HG02943 (cell line): Measurements from ENCODE around the gene FBF1.
"Not testable (repeated sequence)": the region's sequence is repeated elsewhere in the genome, so short reads cannot be mapped to it uniquely, and the experiment has no call there.

Experiments used
- ATAC-seq: cut with Tn5 transposase; IDR thresholded peaks from one replicate; pipeline ENCODE4 v1.9.1; 2021; ENCODE audit warnings: mild to moderate bottlenecking, low read depth, moderate library complexity; ENCODE audit not compliant: unreplicated experiment

FBF1 gene

DNA sequence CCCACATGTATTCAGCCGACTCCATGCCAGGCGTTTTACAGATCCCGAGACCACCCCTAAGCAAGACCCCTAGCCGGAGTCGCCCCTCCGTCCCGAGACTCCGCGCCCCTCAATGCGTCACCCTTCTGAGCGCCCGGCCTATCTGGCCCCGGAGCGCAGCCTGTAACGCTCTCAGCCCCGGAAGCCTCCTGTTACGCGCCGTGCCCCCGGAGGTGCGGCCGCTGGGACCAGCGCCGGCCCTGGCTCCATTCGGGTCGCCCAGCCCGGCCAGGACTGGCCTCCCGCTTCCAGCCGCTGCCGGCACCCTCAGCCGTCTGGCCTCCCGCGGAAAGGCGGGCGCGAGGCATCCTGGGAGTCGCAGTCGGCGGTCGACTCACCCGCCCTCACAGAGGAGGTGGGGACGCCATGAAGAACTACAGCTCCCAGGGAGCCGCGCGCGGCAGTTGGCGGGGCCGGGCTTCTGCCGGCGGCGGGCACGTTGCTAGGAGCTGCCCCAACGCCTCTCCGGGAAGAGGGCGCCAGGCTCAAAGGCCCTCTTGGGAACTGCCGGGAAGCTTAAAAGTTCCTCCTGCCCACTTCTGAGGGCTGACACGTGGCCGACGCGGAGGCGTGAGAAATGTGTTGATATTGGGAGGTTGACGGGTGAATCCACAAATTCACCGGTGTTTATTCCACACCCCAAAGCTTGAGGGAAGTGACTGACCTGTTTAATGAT is at the start of gene FBF1:
Gene FBF1, minus strand, starts transcription at position 316 of the 715 bp plus-strand sequence. CDS start 2,893 bp downstream, outside the sequence.
- peak; percentile 85 for ATAC-seq

- ATAC-seq = no peak
These were observed 46.2 kb upstream of the FBF1 start for GRCh38 chr17:75987041-75987440.

DNA sequence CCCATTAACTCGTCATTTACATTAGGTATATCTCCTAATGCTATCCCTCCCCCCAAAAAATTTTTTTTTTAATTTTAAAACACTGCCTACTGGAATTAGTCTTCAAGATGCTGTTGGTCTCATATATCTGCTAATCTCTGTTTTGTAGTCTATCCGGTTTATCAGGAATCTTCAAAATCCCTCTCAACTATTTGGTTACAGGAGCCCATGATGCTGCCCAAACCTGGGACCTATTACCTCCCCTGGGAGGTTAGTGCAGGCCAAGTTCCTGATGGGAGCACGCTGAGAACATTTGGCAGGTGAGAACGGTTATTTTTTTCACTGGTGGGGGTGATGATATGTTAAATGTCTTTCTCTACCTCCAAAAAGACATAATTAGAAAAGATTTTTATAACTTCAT is 45.1 kb upstream of the FBF1 start:
- no peak for ATAC-seq

- no peak for ATAC-seq
These were observed 42.8 kb upstream of the FBF1 start for GRCh38 chr17:75983501-75984181.

DNA sequence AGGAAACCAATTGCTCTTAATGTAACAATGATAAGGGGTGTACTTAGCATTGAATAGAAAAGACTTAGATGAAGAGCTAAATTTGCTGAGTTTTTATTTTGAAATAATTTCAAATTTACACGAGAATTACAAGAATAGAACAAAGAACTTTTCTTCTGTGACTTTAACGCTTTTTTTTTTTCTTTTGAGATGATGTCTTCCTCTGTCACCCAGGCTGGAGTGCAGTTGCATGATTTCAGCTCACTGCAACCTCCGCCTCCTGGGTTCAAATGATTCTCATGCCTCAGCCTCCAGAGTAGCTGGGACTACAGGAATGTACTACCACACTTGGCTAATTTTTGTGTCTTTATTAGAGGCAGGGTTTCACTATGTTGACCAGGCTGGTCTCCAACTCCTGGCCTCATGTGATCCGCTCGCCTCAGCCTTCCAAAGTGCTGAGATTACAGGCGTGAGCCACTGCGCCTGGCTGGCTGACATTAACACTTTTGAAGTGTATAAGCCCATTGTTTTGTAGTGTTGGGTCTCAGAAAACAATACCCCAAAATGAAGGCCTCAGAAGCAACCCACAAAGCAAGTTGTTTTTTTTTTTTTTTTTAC is 40.3 kb upstream of the FBF1 start:
- no peak for ATAC-seq

- no peak for ATAC-seq
These were observed 39.6 kb upstream of the FBF1 start for GRCh38 chr17:75980188-75981018.

DNA sequence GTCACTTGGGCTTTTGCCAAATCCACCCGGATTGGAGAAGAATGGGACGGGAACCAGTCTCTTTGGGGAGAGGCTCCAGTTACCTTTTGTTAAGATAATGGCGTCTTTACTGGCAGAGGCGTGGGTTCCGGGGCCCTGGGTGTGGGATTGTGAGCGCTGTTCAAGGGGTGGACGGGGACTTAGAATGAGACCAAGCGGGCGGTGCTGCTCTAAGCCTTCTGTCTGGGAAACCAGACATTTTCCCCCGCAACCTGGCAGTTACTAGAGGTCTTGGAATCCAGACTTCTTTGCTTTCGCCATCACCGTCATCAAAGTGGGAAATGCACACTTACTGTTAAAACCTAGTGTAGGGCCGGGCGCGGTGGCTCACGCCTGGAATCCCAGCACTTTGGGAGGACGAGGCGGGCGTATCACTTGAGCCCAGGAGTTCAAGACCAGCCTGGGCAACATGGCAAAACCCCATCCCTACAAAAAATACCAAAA is 38.9 kb upstream of the FBF1 start:
- ATAC-seq = peak; percentile 22

DNA sequence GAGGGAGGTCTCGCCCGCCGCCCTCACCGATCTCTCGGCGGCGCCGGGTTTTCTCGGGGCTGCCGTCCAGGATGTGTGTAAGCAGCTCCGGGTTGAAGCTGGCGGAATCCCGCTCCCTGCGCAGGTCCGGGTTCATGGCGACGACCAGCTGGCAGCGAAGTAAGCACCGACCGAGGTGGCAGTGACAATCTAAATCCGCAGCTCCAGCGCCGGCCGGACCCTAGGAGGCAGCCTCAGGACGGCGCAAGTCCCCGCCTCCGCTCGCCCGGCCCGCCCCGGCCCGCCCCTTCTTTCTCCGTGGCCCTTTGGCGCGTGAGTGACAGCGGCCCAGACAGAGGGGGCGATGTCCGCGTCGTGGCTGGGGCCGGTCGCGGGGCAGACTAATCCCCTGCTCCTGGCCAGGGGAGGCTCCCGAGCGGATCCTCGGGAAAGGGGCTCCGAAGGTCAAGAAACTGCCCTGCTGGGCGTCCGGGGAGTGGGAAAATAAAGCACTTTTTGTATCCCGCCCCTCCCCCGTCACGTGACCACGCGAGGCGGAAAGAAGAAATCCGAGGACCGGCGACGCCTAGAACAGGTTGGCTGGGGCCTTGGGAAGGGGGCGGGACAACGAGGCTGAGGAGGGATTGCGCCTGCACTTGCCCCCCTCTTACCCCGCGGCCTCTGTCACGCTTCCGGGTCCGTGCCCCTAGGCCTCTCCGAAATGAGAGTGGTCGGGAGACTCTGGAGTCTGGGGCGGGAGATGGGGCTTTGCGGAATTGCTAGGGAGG is 38.3 kb upstream of the FBF1 start, which contains the start of the genes ACOX1 and TEN1:
Gene ACOX1, minus strand, starts transcription at position 229 of the 767 bp plus-strand sequence. Its CDS starts 93 bp downstream, at position 136.
Gene TEN1, plus strand, starts transcription at position 303 of the 767 bp plus-strand sequence. CDS start 6,953 bp downstream, outside the sequence.
- ATAC-seq = peak; percentile 85

GRCh38 chr17:75976175-75976848 is 35.5 kb upstream of the FBF1 start:
- no peak for ATAC-seq

- ATAC-seq = no peak
These were observed 34.9 kb upstream of the FBF1 start for GRCh38 chr17:75975757-75976174.

GRCh38 chr17:75975187-75975586 is 34.3 kb upstream of the FBF1 start:
- ATAC-seq = not testable (repeated sequence)

DNA sequence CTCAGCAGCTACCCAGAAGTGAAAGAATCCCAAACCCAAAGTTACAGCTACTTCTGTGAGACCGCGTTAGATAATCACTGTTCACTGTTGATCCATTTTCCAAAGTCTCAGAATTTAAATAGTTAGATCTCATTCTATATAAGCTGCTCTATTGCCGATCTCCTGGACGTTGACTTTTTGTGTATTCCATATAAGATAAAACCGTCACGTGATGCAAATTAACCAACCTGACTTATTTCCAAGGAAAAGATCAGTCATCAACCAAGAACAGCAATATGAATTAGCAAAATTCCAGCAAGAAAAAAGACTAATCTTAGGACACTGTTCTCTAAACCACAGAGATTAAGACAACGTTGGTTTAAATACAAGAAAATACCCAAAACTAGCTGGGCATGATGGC is 29.8 kb upstream of the FBF1 start:
- no peak for ATAC-seq

DNA sequence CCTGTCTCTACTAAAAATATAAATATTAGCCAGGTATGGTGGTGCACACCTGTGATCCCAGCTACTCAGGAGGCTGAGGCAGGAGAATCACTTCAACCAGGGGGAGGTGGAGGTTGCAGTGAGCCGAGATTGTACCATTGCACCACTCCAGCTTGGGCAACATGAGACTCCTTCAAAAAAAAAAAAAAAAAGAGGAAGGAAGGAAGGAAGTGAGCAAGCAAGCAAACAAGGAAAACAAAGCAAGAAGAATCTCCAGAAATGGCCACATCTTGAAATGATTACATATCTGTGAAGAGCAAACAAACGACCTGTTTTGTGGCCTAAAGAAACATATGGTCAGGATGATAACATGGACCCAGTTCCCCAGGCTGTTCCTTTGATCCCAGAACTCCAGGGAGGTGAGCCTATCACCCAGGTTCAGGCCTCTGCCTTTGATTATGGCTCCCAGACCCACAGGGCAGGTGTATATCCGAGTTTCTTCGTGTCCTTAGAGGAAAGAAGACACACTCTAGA is 29.2 kb upstream of the FBF1 start:
- ATAC-seq = no peak

DNA sequence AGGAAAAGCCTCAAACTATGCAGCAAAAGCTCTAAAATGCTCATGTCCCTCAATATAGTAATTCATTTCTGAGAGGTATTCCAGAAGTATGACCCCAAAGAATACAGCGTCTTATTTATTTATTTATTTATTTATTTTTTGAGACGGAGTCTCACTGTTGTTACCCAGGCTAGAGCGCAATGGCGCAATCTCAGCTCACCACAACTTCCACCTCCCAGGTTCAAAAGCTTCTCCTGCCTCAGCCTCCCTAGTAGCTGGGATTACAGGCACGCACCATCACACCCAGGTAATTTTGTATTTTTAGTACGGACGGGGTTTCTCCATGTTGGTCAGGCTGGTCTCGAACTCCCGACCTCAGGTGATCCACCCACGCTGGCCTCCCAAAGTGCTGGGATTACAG is 28.2 kb upstream of the FBF1 start:
- not testable (repeated sequence) for ATAC-seq

DNA sequence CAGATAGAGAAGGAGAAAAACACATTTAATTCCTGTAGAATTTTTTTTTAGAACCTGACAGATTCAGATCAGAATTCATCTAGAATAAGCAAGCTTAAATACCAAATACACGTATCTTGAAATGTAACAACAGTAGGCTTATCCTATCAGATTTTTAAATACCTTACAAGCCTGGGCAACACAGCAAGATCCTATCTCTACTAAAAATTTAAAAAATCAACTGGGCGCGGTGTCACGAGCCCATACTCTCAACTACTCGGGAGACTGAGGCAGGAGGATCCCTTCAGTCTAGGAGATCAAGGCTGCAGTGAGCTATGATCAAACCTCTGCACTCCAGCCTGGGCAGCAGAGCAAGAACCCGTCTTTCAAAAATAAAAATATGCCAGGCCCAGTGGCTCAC is 24.6 kb upstream of the FBF1 start:
- ATAC-seq = no peak

DNA sequence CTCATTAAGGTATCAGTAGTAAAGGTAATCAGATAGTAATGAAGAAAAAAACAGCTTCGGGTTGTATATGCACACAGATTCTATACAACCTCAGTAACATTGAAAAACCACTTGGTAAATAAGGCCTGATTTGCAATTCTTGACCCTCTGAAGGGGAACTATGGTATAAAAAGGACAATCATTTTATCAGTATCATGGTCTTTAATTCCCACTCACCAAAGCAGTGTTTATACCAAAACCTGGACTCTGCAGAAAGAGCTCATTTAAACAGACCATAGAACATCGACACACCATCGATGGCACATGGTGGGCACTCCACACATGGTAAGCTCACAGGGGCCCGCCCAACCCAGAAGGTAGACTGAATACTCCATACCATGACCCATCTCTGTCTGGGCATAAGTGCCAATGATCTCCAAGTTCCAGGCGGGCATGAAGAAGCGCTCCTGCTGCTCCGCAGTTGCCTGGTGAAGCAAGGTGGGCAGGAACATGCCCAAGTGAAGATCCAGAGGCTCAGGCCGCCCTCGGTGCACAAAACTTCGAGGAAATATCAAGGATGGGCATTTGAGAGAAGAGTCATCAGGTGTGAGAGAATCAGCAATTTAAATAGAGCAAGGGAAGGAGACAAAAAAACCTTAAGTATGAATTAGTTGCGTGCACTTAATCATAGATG is 19.1 kb upstream of the FBF1 start:
- no peak for ATAC-seq

GRCh38 chr17:75959051-75959838 is 18.4 kb upstream of the FBF1 start:
- no peak for ATAC-seq
